GM19193 (cell line): ENCODE results near the gene PRRT4.

ENCODE experiments used
- POLR2A ChIP-seq: IDR thresholded peaks from 4 replicates; pipeline ENCODE4 v1.6.1; 2011; ENCODE audit not compliant: insufficient read depth, insufficient read length; ENCODE audit errors: extremely low read depth

Gene PRRT4

DNA sequence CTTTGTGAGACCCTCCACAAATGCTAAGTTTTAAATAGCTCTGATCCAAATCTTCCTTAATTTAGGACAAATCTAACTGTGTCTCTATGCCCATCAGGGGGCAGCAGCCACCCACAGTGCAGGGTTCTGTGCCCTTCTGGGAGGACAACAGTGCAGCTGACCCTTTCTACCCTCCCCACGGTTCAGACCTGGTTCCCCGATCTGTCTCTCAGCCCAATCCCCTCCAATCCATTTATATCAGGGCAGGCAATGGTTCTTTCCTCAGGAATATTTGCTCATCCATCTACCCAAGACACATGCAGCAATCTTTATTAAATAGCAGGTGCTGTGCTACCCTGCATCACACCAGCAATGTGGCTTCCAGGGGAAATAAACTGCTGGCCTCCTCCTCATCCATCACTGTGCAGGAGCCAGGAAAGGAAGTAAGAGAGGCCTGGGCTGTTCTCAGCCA, 13.8 kb downstream of the PRRT4 start:
- no peak for TF ChIP-seq POLR2A

DNA sequence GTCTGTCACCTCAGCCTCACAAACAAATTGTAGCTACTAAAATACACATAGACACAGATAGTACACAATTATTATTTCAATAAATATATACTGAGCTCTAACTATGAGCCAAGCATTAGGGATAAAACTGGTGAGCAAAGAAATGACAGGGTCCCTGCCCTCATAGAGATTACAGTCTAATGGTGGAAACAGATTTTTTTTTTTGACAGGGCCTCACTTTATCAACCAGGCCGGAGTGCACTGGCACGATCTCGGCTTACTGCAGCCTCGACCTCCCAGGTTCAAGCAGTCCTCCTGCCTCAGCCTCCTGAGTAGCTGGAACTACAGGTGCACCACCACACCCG, 17.1 kb downstream of the PRRT4 start:
- TF ChIP-seq POLR2A: no peak

DNA sequence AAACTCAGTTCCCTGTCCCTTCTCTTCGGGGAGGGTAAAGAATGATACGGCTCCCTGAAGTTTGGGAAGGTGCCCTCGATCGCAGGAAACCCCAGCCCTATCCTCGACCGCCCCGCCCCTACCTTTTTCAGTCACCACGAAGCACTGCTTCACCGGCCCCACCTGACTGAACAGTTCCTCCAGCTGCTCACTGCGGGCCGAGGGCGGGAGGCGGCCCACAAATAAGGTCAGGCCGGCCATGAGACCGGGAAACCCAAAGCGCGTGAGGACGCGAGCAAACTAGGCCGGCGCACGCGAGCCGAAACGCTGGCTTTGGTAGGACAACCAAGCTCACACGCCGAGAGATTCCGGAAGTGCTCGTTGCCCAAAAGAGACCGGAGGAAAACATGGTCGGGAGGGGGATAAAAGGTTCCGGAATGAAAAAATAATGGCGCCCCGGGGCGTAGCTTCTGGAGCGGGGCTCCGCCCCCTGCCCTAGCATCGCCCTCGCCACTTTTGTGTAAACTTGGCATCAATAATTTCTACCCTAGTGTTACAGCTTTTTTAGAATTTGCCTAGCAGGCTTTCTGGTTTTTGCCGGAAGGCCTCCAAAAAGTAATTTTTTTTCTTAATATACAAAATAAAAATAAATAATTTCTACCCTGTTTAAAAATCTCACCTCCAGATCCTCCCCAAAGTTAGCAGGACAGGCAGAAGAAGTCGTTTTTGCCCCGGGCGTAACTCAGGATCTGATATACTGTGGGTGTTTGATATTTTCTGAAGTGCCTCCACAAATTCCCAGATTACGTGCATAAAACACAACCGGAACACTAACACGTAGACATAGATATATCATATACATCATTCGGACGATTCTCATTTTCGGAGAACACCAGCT, 17.7 kb downstream of the PRRT4 start, which contains the start of gene RBM28:
Gene RBM28, minus strand, starts transcription at position 355 of the 877 bp plus-strand sequence. Its CDS starts 115 bp downstream, at position 240.
- TF ChIP-seq POLR2A: peak; percentile 86

DNA sequence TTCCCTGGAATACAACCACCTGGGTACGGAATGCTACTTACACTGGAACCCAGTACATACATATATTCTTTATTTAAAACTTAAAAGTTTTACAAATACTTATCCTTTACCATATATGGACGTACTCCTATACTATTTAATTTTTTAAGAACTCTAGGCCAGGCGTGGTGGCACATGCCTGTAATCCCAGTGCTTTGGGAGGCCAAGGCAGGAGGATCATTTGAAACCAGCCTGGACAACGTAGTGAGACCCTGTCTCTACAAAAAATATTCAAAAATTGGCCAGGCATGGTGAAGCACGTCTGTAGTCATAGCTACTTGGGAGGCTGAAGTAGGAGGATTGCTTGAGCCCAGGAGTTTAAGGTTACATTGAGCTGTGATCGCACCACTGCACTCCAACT, 19.8 kb downstream of the PRRT4 start:
- TF ChIP-seq POLR2A: no peak

DNA sequence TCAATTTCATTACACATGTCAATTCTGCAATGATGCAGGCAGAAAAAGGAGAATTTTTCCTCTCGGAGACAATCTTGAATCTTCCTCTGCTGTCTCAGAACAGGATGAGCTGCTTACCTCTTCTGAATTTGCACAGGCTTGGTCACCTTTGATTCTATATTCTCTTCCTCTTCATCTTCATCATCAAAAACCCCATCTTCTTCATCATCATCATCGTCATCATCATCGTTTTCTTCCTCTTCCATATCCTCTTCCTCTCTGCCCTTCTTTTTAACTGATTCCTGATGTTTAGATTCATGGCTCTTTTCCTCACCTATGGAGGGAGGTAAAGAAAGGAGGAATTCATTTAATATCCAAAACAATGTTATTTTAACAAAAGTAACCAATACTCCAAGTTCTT, 25.8 kb downstream of the PRRT4 start:
- TF ChIP-seq POLR2A: no peak

DNA sequence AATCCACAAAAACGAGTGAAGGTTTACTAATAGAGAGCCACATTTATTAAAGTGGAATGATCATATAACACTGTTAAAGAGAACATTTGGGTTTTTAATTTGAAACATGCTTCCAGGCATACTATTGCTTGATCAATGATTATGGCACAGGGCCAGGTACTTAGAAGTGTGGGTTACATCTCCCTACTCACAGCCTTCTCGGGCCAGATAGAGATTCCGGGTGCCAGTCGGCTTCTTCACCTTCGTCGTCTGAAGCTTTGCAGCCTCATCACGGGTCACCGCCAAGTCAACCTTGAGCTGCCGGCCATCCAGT, 37.2 kb downstream of the PRRT4 start:
- no peak for TF ChIP-seq POLR2A

DNA sequence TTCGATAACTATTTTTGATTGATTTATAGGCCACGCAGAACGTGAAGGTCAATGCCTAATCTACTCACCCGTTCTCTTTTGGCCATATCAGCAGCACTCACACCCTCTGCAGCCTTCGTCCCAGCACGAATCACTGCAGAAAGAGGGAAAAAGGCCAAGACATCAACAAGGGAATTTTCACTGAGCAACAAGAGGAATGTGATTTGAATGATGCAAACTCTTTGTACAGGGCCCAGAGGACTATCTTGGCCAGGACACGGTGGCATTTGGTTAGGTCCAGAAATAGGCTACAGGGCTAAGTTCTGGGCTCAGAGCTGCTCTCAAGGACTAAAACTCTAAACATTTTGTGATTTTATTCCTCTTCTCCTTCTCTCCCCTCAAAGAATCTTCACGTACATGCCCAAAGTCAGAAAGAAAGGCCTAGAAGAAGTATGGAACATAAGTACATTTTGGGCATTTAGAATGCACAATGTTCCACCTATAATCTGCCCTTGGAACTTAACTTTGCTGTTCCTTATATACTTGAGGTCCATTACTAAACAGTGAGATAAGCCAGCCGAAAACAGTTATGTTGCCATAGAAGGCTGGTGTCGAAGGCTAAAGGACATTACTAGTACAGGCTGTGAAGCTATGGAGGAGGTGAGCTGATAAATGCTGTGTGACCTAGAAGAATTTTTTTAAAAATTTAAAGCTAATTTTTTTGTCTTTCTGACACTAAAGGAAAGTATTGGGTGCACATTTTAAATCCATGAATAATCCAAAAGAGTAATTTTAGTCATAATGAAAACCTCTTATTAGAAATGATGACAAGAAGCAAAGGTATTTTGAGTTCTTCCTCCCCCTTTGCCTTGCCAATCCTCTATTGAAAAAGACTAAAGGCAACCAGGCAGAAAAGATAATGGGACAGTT, 37.8 kb downstream of the PRRT4 start:
- no peak for TF ChIP-seq POLR2A

DNA sequence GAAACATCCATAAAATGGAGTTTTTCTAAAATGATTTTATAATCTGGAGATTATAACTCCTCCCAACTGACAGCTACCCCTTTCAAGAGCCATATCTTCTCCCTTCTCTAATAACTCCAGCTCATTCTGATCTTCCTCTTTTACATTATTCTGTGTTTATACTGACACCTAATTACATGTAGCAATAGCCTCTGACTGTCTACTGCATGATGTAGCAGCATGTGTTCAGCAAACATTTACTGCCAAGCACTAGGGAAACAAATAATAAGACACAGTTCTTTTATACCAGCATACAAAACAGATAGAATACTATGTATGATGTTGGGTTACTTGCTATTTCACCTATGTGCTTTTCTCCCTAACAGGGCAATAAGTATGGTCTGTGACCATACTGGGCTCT, 38.5 kb downstream of the PRRT4 start:
- TF ChIP-seq POLR2A: no peak

DNA sequence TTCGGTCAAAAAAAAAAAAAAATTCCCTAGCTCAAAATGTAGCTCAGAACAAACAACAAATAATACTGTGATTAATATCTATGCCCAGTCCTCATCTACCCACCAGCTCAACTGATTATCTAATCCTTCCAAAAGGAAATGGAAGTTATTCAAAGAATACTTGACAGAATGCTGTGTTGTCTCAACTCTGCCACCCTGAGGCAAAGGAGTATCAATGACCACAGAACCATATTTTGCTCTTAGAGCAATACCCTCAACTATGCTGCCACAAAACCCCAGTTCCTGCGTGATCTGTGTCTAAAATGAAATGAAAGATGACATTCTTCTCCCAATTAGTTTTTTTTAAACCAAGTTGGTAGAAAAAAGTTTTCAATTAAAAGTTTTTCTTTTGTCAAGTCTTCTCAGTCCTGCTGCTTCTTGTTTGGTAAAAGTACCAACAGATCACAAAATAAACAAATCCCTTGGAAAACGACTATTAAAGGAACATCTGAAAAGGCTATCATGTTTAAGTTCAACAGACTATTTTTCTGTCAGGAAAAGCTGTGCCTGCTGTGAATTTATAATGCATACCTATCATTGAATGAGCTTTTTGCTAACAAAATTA, 39.3 kb downstream of the PRRT4 start:
- TF ChIP-seq POLR2A: no peak

DNA sequence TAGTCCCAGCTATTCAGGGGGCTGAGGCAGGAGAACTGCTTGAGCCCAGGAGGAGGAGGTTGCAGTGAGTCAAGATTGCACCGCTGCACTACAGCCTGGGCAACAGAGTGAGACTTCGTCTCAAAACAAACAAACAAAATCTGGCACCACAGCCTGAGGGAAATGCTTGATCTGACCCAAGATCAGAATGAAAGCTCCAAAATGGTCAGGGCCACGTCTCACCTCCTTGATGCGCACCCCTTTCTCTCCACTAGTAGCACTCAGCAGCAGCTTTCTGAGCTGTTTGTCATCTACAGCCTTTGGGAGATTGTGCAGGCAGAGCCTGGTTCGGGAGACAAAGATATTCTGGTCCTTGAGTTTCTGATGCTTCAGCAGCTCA, 40.5 kb downstream of the PRRT4 start:
- TF ChIP-seq POLR2A: no peak

DNA sequence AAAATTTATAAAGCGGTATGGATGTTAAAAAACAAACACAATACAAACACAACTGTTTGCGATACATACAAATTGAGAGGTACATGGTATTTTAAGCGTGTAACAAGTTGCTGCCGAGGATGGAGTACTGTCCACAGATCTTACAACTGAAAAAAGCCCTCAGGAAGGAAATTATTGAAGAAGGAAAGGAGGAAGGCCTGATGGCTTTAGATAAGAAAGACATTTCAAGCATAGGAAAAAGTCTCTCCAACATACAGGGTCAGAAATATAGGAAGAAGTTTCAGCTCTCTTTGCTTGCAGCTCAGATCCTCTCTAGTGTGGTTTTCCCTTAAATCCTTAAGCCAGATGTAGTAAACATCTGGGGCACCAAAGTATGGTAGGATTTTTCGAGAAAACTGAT, 42.8 kb downstream of the PRRT4 start:
- TF ChIP-seq POLR2A: no peak

DNA sequence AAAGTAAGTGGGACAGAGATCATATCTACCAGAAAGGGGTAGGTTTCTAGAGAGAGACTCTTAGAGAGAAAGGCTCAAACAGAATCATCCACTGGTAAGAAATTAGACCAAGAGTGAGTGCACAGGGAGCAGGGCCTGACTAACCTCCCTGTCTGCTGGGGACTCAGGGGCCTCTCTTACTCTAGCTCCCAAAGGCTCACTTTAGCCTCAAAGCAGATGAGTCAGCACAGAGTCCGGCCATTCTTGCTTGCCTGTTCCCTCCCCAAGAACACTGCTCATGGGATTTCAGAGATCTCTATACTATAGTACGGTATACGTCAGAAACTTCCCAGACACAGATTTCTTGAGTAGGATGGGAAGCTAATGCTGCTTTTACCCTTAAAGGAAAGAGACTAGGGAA, 50.5 kb downstream of the PRRT4 start:
- no peak for TF ChIP-seq POLR2A

DNA sequence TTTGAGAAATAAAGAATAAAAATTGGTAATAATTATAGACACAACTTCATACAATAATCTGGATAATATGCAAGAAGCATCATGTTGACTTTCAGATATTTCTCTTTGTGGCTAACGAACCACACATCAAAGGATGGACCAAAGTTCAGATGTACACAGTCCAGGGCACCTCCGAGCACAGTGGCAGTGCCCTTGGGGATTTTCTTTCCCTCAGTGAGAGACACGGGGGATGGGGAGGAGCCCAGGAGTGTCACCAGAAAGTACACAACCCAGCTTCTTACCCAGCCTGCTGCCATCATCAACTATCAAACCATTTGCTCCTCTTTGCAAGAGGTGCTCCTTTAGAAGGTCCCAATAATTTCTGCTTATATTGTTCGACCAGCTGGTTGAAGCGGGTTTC, 51.0 kb downstream of the PRRT4 start:
- no peak for TF ChIP-seq POLR2A

DNA sequence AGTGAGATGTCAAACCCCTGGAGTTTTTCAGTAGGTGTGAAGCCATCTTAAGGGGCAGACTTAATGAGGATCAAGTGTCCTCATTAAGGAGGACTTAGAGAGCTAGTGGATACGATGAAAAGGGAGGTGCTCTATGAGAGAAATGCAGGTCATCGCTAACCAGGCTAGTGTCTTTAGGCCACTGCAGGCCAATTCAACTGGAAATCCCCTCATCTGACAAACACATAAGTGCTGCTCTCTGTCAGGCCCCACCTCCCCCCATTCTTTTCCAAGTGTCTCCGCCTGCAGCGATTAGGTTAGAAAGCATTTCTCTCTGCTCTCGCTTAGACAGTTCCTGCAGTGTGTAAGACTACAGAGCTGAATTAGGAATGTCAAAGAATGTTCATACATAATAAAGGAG, 51.5 kb downstream of the PRRT4 start:
- TF ChIP-seq POLR2A: no peak

DNA sequence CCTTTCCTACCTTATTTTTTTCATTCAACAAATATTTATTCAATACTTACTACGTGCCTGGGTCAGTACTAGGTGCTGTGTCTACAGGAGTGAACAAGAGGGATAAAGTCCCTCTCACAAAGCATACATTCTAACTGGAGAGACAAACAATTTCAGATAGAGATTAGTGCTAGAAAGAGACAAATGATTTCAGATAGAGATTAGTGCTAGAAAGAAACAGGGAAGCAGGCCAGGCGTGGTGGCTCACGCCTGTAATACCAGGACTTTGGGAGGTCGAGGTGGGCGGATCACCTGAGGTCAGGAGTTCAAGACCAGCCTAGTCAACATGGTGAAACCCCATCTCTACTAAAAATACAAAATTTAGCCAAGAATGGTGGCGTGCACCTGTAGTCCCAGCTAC, 52.4 kb downstream of the PRRT4 start:
- no peak for TF ChIP-seq POLR2A
